OCI-LY1 (cell line): ENCODE data around the gene PDK3.

Experiments used
- H2AFZ ChIP-seq: fragments of 200-600 bp; sonication (generic), shearing (Covaris generic); 2 replicates; pipeline ENCODE4 v1.6.0; 2014; ENCODE audit warnings: antibody characterized with exemption, mild to moderate bottlenecking, low read length
- H3F3A ChIP-seq: fragments of 200-600 bp; sonication (generic), shearing (Covaris generic); 2 replicates; pipeline ENCODE4 v1.6.0; 2014; ENCODE audit warnings: mild to moderate bottlenecking, antibody characterized with exemption, low read length, moderate library complexity; ENCODE audit not compliant: insufficient read depth
- H3K27ac ChIP-seq: fragments of 200-600 bp; sonication (generic); 2 replicates; pipeline ENCODE4 v1.5.1; 2014; ENCODE audit warnings: low read length, mixed run types, mild to moderate bottlenecking, low read depth; ENCODE audit not compliant: poor library complexity, severe bottlenecking
- H3K27me3 ChIP-seq: fragments of 200-600 bp; sonication (generic); 2 replicates; pipeline ENCODE4 v1.6.0; 2014; ENCODE audit warnings: antibody characterized with exemption, mild to moderate bottlenecking, low read length, moderate library complexity; ENCODE audit not compliant: insufficient read depth
- H3K36me3 ChIP-seq: fragments of 200-600 bp; sonication (generic); 2 replicates; pipeline ENCODE4 v1.6.1; 2014; ENCODE audit warnings: mild to moderate bottlenecking, antibody characterized with exemption, low read length, moderate library complexity, mixed read lengths; ENCODE audit not compliant: insufficient read depth
- H3K4me1 ChIP-seq: fragments of 200-600 bp; sonication (generic); 2 replicates; pipeline ENCODE4 v1.5.1; 2014; ENCODE audit warnings: mild to moderate bottlenecking, low read length, moderate library complexity; ENCODE audit not compliant: insufficient read depth, severe bottlenecking
- H3K4me2 ChIP-seq: fragments of 200-600 bp; sonication (generic), shearing (Covaris generic); 2 replicates; pipeline ENCODE4 v1.6.1; 2014; ENCODE audit warnings: low read length
- H3K4me3 ChIP-seq: fragments of 200-600 bp; sonication (generic); 2 replicates; pipeline ENCODE4 v1.5.1; 2014; ENCODE audit warnings: low read length, low read depth, mild to moderate bottlenecking, mixed read lengths; ENCODE audit not compliant: poor library complexity, severe bottlenecking
- H3K79me2 ChIP-seq: fragments of 200-600 bp; shearing (Covaris generic); 2 replicates; pipeline ENCODE4 v1.6.1; 2016; ENCODE audit warnings: mixed run types, low read length, mixed read lengths; ENCODE audit not compliant: insufficient read depth
- H3K9ac ChIP-seq: fragments of 200-600 bp; sonication (generic), shearing (Covaris generic); 2 replicates; pipeline ENCODE4 v1.6.1; 2014; ENCODE audit warnings: mild to moderate bottlenecking, low read length, mixed read lengths
- H3K9me2 ChIP-seq: fragments of 200-600 bp; sonication (generic), shearing (Covaris generic); 2 replicates; pipeline ENCODE4 v1.6.1; 2014; ENCODE audit warnings: low read depth, mild to moderate bottlenecking, low read length, mixed read lengths
- H3K9me3 ChIP-seq: fragments of 200-600 bp; shearing (Covaris generic); 2 replicates; pipeline ENCODE4 v1.6.1; 2014; ENCODE audit warnings: low read length, mixed read lengths
- H4K20me1 ChIP-seq: fragments of 200-600 bp; sonication (generic), shearing (Covaris generic); 2 replicates; pipeline ENCODE4 v1.6.0; 2016; ENCODE audit warnings: mild to moderate bottlenecking, low read length; ENCODE audit not compliant: insufficient read depth
- CTCF ChIP-seq: fragments of 200-600 bp; sonication (generic), shearing (Covaris generic); IDR thresholded peaks from 2 replicates; pipeline ENCODE4 v1.5.1; 2017; ENCODE audit warnings: mild to moderate bottlenecking, antibody characterized with exemption, low read length, moderate library complexity, mixed read lengths
- EZH2 ChIP-seq: fragments of 200-600 bp; sonication (generic), shearing (Covaris generic); IDR thresholded peaks from 2 replicates; pipeline ENCODE4 v1.8.0; 2017; ENCODE audit warnings: borderline replicate concordance, mixed run types, mild to moderate bottlenecking, antibody characterized with exemption, low read length, moderate library complexity, mixed read lengths

PDK3 gene

GRCh38 chrX:24491741-24492140 lies 26.7 kb downstream of the PDK3 start:
- H3K4me1 ChIP-seq = peaks cover 7% of the 10 kb centered on the region
- no peak for TF ChIP-seq CTCF
- no peak for TF ChIP-seq EZH2
- H4K20me1 ChIP-seq = no peaks in the 10 kb centered on the region
- no peak overlapping the region for H3K4me3 ChIP-seq
- H3K9ac ChIP-seq = no peak overlapping the region
- H3K27me3 ChIP-seq = no peaks in the 10 kb centered on the region
- H2AFZ ChIP-seq = no peak overlapping the region
- H3K9me2 ChIP-seq = no peaks in the 10 kb centered on the region
- H3K9me3 ChIP-seq = no peaks in the 10 kb centered on the region
- no peak overlapping the region for H3K27ac ChIP-seq
- no peaks in the 10 kb centered on the region for H3F3A ChIP-seq
- no peaks in the 10 kb centered on the region for H3K79me2 ChIP-seq
- H3K36me3 ChIP-seq = no peaks in the 10 kb centered on the region
- H3K4me2 ChIP-seq = no peak overlapping the region

DNA sequence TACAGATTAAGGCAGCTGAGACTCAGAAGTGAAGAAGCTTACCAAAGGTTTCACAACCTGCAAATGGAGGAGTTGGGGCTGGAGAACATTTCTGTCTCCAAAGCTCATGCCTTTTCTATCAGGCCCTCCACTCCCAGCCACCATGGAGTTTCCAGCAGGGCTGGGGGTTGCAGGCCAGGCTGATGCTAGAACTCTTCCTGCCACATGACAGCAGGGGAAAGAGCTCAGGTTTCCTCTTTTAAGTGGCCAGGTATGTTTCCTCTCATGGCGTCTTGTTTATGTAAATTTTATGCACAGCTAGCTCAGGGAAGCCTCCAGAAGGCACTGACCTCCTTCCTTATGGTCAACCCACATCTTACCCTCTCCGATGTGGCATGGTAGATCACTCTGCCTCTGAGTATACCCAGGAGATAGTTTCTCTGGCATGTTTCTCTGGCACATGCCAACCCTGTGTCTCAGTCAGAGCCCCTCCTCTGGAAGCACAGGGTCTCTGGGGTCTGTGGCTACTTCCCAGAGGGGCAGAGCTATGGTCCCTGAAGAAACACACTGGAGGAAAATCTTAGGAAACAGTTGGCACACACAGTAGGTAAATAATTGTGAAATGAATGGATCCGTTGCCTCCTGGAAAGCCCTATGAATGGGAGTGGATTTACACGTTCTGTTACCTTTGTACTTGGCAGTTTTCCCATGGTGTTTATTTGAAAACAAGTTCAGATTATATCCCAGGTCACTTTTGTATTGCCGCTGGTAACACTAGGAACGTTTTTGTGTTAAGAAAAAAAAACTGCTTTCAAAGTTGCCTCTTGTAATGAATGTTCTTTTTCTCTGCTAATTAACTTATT lies 28.9 kb downstream of the PDK3 start:
- Histone ChIP-seq H3K4me2 (no peak overlapping the region), H3F3A (no peaks in the 10 kb centered on the region), H3K27me3 (no peaks in the 10 kb centered on the region), H3K36me3 (no peaks in the 10 kb centered on the region), H4K20me1 (no peaks in the 10 kb centered on the region), H3K9me3 (no peaks in the 10 kb centered on the region), H2AFZ (no peak overlapping the region), H3K4me3 (no peak overlapping the region), H3K9me2 (no peaks in the 10 kb centered on the region), H3K27ac (no peak overlapping the region), H3K79me2 (no peaks in the 10 kb centered on the region), H3K9ac (no peak overlapping the region), H3K4me1 (peaks cover 7% of the 10 kb centered on the region)
- TF ChIP-seq CTCF (no peak), EZH2 (no peak)

- TF ChIP-seq EZH2 = no peak
- TF ChIP-seq CTCF = no peak
- H3K79me2 ChIP-seq = no peaks in the 10 kb centered on the region
- peaks cover 7% of the 10 kb centered on the region for H3K4me1 ChIP-seq
- H3F3A ChIP-seq = no peaks in the 10 kb centered on the region
- H4K20me1 ChIP-seq = no peaks in the 10 kb centered on the region
- no peak overlapping the region for H3K27ac ChIP-seq
- no peaks in the 10 kb centered on the region for H3K9me3 ChIP-seq
- H3K9ac ChIP-seq = no peak overlapping the region
- no peaks in the 10 kb centered on the region for H3K27me3 ChIP-seq
- no peak overlapping the region for H3K4me3 ChIP-seq
- peaks cover 6% of the 10 kb centered on the region; the same call in 1 of the 2 replicates for H3K36me3 ChIP-seq
- H3K4me2 ChIP-seq = no peak overlapping the region
- no peaks in the 10 kb centered on the region for H3K9me2 ChIP-seq
- no peak overlapping the region for H2AFZ ChIP-seq
These were observed 29.6 kb downstream of the PDK3 start for GRCh38 chrX:24494647-24495075.
